ENCODE results near the gene OR5AU1. TPM values are rescaled to one million over a fixed set of nuclear protein-coding genes. Genes with fewer than 3 reads are reported as not detected.

Gene OR5AU1
- total and polyA plus RNA-seq, 2 of the 13 experiments (the other 11 are each of a cell fraction or from before 2014, with no cell fraction given) = not detected

- TF ChIP-seq HMGXB3 (CRISPR knock-in tag; IDR thresholded peaks at IDR 0.05; ENCODE audit: borderline replicate concordance) (peak; percentile 84), HNF1A (IDR thresholded peaks at IDR 0.05; ENCODE audit: low read depth) (no peak), HNF1A (CRISPR knock-in tag; IDR thresholded peaks at IDR 0.05; ENCODE audit: borderline replicate concordance) (peak; percentile 52; the same call in 1 of the 2 replicates), ZNF749 (CRISPR knock-in tag; IDR thresholded peaks at IDR 0.05; ENCODE audit: borderline replicate concordance) (no peak), ARNTL (CRISPR knock-in tag; IDR thresholded peaks at IDR 0.05) (no peak), RFX5 (IDR thresholded peaks at IDR 0.05; ENCODE audit: low read depth, low read length) (no peak), ZNF776 (CRISPR knock-in tag; IDR thresholded peaks at IDR 0.05) (0 out of 2 replicates have a peak, but pooled peaks have one; percentile 21), MAFG (CRISPR knock-in tag; IDR thresholded peaks at IDR 0.05) (0 out of 2 replicates have a peak, but pooled peaks have one; percentile 25), MYC (CRISPR knock-in tag; IDR thresholded peaks at IDR 0.05; ENCODE audit: borderline replicate concordance) (peak; percentile 38; the same call in 1 of the 2 replicates), SRSF1 (optimal IDR thresholded peaks at IDR 0.05; ENCODE audit: low read depth, low read length) (no peak), UBTF (CRISPR knock-in tag; IDR thresholded peaks at IDR 0.05) (peak; percentile 55; the same call in 1 of the 2 replicates), KLF16 (CRISPR knock-in tag; IDR thresholded peaks at IDR 0.05) (peak in 1 of 2 experiments; percentile 79; a peak in 1 of 4 replicates), XRCC5 (optimal IDR thresholded peaks at IDR 0.05; ENCODE audit: low read length) (peak; percentile 92)
- TF ChIP-seq, protein P1, sequence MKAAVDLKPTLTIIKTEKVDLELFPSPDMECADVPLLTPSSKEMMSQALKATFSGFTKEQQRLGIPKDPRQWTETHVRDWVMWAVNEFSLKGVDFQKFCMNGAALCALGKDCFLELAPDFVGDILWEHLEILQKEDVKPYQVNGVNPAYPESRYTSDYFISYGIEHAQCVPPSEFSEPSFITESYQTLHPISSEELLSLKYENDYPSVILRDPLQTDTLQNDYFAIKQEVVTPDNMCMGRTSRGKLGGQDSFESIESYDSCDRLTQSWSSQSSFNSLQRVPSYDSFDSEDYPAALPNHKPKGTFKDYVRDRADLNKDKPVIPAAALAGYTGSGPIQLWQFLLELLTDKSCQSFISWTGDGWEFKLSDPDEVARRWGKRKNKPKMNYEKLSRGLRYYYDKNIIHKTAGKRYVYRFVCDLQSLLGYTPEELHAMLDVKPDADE (CRISPR knock-in tag; IDR thresholded peaks at IDR 0.05) = no peak
These were observed 49.2 kb downstream of the OR5AU1 start (continued) for GRCh38 chr14:21106498-21107282.
